ENCODE results near the gene FNDC3B.

DNA sequence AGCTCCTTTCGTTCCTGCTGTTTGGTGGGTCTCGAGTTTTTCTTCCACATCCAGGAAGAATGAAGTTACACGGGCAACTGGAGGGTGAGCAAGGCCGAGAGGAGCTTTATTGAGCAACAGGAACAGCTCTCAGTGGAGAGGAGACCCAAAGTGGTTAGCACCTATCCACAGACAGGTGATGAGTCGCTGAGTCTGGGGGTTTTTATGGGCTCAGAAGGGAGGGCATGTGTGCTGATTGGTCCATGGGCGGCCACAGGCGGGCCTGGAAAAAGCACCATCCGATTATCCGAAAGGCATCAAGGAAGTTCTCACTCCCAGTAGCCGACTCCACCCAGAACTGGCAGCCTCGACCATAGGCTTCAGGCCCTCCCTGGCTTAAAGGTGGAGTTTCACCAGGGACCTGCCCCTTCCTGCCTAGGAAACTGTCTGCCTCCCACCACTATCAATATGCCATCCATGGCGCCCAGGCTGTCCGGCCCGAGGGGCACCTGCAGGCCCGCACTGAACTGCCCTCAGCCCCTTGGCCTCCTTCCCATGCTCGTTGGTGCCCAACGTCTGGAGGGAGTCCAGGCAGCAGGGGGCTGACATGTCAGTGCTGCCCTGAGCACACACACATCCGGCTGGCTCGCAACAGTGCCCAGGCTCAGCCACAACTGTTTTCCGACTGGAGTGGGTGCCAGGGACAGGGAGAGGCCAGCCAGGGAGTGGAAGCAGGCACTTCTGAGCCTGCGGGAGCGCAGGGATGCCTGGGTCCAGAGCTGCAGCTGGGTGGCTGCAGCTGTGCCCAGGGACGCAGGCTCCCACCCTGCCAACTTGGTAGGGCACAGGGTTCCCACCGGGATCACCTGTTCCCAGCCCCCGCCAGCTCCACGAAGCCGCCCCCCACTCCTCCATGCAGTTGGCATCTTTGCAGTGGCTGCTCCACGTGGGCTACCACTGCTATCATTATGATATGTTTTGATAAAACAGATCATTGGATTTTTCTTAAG, 170.2 kb downstream of the FNDC3B start:
- TF ChIP-seq TEAD4 (IDR thresholded peaks at IDR 0.05) (no peak), TAF1 (IDR thresholded peaks at IDR 0.05; ENCODE audit: low read depth) (no peak; the same call in 1 of the 2 replicates), EGR1 (IDR thresholded peaks at IDR 0.05) (no peak), TCF12 (IDR thresholded peaks at IDR 0.05; ENCODE audit: low read depth) (no peak), USF1 (IDR thresholded peaks at IDR 0.05) (no peak), RAD21 (IDR thresholded peaks at IDR 0.05; ENCODE audit: low read depth) (no peak), FOXM1 (IDR thresholded peaks at IDR 0.05; ENCODE audit: borderline replicate concordance, low read depth) (no peak), EP300 (IDR thresholded peaks at IDR 0.05; ENCODE audit: borderline replicate concordance) (peak; percentile 32), CREB1 (IDR thresholded peaks at IDR 0.05; ENCODE audit: low read depth) (no peak)
- TF ChIP-seq, protein P1, sequence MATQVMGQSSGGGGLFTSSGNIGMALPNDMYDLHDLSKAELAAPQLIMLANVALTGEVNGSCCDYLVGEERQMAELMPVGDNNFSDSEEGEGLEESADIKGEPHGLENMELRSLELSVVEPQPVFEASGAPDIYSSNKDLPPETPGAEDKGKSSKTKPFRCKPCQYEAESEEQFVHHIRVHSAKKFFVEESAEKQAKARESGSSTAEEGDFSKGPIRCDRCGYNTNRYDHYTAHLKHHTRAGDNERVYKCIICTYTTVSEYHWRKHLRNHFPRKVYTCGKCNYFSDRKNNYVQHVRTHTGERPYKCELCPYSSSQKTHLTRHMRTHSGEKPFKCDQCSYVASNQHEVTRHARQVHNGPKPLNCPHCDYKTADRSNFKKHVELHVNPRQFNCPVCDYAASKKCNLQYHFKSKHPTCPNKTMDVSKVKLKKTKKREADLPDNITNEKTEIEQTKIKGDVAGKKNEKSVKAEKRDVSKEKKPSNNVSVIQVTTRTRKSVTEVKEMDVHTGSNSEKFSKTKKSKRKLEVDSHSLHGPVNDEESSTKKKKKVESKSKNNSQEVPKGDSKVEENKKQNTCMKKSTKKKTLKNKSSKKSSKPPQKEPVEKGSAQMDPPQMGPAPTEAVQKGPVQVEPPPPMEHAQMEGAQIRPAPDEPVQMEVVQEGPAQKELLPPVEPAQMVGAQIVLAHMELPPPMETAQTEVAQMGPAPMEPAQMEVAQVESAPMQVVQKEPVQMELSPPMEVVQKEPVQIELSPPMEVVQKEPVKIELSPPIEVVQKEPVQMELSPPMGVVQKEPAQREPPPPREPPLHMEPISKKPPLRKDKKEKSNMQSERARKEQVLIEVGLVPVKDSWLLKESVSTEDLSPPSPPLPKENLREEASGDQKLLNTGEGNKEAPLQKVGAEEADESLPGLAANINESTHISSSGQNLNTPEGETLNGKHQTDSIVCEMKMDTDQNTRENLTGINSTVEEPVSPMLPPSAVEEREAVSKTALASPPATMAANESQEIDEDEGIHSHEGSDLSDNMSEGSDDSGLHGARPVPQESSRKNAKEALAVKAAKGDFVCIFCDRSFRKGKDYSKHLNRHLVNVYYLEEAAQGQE (IDR thresholded peaks at IDR 0.05; ENCODE audit: low read depth), result no peak
- TF ChIP-seq, protein P2, sequence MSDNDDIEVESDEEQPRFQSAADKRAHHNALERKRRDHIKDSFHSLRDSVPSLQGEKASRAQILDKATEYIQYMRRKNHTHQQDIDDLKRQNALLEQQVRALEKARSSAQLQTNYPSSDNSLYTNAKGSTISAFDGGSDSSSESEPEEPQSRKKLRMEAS (IDR thresholded peaks at IDR 0.05), result no peak

Measured in Ishikawa (cell line).